Measurements from ENCODE around the gene MEGF9.
"Not testable (repeated sequence)": the region's sequence is repeated elsewhere in the genome, so short reads cannot be mapped to it uniquely, and the experiment has no call there.

The MEGF9 gene

GRCh38 chr9:120714088-120714845 lies at the start of gene MEGF9:
TSS of gene MEGF9 (minus strand) at chr9:120714470. CDS start at chr9:120714358, 112 bp downstream.
- peak; percentile 99 for DNase-seq

- DNase-seq: no peak
Measured at GRCh38 chr9:120761006-120761405, 46.7 kb upstream of the MEGF9 start.

GRCh38 chr9:120759755-120760400 lies 45.6 kb upstream of the MEGF9 start:
- no peak for DNase-seq

GRCh38 chr9:120758544-120758943 lies 44.3 kb upstream of the MEGF9 start:
- DNase-seq: no peak

- peak; percentile 19 for DNase-seq
Measured at GRCh38 chr9:120757026-120757913, 43.0 kb upstream of the MEGF9 start.

GRCh38 chr9:120756531-120756930 lies 42.3 kb upstream of the MEGF9 start:
- peak; percentile 52 for DNase-seq

- DNase-seq: peak; percentile 75
Measured at GRCh38 chr9:120755810-120756434, 41.7 kb upstream of the MEGF9 start.

- no peak for DNase-seq
Measured at GRCh38 chr9:120755044-120755443, 40.8 kb upstream of the MEGF9 start.

GRCh38 chr9:120750421-120750820 lies 36.2 kb upstream of the MEGF9 start:
- no peak for DNase-seq

- DNase-seq: not testable (repeated sequence)
Measured at GRCh38 chr9:120746366-120746765, 32.1 kb upstream of the MEGF9 start.

- no peak for DNase-seq
Measured at GRCh38 chr9:120745278-120745677, 31.0 kb upstream of the MEGF9 start.

GRCh38 chr9:120742951-120743416 lies 28.7 kb upstream of the MEGF9 start:
- peak; percentile 53 for DNase-seq

GRCh38 chr9:120741701-120742100 lies 27.4 kb upstream of the MEGF9 start:
- no peak for DNase-seq

GRCh38 chr9:120741191-120741590 lies 26.9 kb upstream of the MEGF9 start:
- peak; percentile 28 for DNase-seq

- no peak for DNase-seq
Measured at GRCh38 chr9:120740132-120740531, 25.9 kb upstream of the MEGF9 start.

GRCh38 chr9:120737416-120738165 lies 23.3 kb upstream of the MEGF9 start:
- peak; percentile 65 for DNase-seq

- DNase-seq: peak; percentile 38
Measured at GRCh38 chr9:120736881-120737280, 22.6 kb upstream of the MEGF9 start.

- DNase-seq: peak; percentile 91
Measured at GRCh38 chr9:120735415-120736126, 21.3 kb upstream of the MEGF9 start.

GRCh38 chr9:120734607-120735410 lies 20.5 kb upstream of the MEGF9 start:
- no peak for DNase-seq

GRCh38 chr9:120733190-120733589 lies 18.9 kb upstream of the MEGF9 start:
- no peak for DNase-seq

All from suppressor macrophage treated with lipopolysaccharide for 4 hours (primary cell).